H9 (cell line): Measurements from ENCODE around the gene TTC3. TPM values are rescaled to one million over a fixed set of nuclear protein-coding genes. Genes with fewer than 3 reads are reported as not detected.

Experiments used
- DNase-seq: peaks from one replicate; pipeline ENCODE4 v3.0.0-alpha.2; 2017
- H2AFZ ChIP-seq: one replicate; pipeline ENCODE4 v1.6.1; 2013; ENCODE audit warnings: mild to moderate bottlenecking, low read length, control low read depth, moderate library complexity
- H2AK5ac ChIP-seq: 2 replicates; pipeline ENCODE4 v1.6.1; 2013; ENCODE audit warnings: low read length, control low read depth, mixed read lengths; ENCODE audit not compliant: insufficient read length
- H2BK120ac ChIP-seq: one replicate; pipeline ENCODE4 v1.6.1; 2013; ENCODE audit warnings: low read depth, mild to moderate bottlenecking, low read length, control low read depth, inconsistent platforms; ENCODE audit not compliant: poor library complexity, severe bottlenecking
- H2BK12ac ChIP-seq: 2 replicates; pipeline ENCODE4 v1.6.1; 2013; ENCODE audit warnings: low read length, control low read depth, mixed read lengths, low read depth; ENCODE audit not compliant: insufficient read length
- H2BK15ac ChIP-seq: 2 replicates; pipeline ENCODE4 v1.6.1; 2013; ENCODE audit warnings: low read depth, low read length, control low read depth
- H2BK20ac ChIP-seq: one replicate; pipeline ENCODE4 v1.6.1; 2013; ENCODE audit warnings: low read depth, mild to moderate bottlenecking, low read length, control low read depth, inconsistent platforms; ENCODE audit not compliant: poor library complexity, severe bottlenecking
- H2BK5ac ChIP-seq: 2 replicates; pipeline ENCODE4 v1.6.1; 2013; ENCODE audit warnings: low read length, control low read depth, mixed read lengths; ENCODE audit not compliant: insufficient read length
- H3K14ac ChIP-seq: 2 replicates; pipeline ENCODE4 v1.6.1; 2013; ENCODE audit warnings: low read length, control low read depth; ENCODE audit not compliant: insufficient read depth
- H3K18ac ChIP-seq: 2 replicates; pipeline ENCODE4 v1.6.1; 2013; ENCODE audit warnings: low read depth, mild to moderate bottlenecking, mixed read lengths, low read length, control low read depth; ENCODE audit not compliant: insufficient read length
- H3K23ac ChIP-seq: 2 replicates; pipeline ENCODE4 v1.6.1; 2013; ENCODE audit warnings: low read length, control low read depth, mixed read lengths, low read depth; ENCODE audit not compliant: insufficient read length
- H3K23me2 ChIP-seq: 2 replicates; pipeline ENCODE4 v1.6.1; 2013; ENCODE audit warnings: low read depth, mild to moderate bottlenecking, mixed read lengths, low read length, control low read depth; ENCODE audit not compliant: insufficient read length, poor library complexity, severe bottlenecking
- H3K27ac ChIP-seq: 2 replicates; pipeline ENCODE4 v1.5.1; 2013; ENCODE audit warnings: low read length, control low read depth, mixed read lengths, low read depth; ENCODE audit not compliant: insufficient read length
- H3K27me3 ChIP-seq: 2 replicates; pipeline ENCODE4 v1.6.1; 2013; ENCODE audit warnings: low read length, control low read depth, inconsistent platforms; ENCODE audit not compliant: insufficient read depth
- H3K4ac ChIP-seq: 2 replicates; pipeline ENCODE4 v1.6.1; 2013; ENCODE audit warnings: low read depth, mild to moderate bottlenecking, control low read depth, inconsistent platforms, low read length, moderate library complexity
- H3K4me1 ChIP-seq: 2 replicates; pipeline ENCODE4 v1.6.1; 2013; ENCODE audit warnings: low read length, control low read depth, inconsistent platforms; ENCODE audit not compliant: insufficient read depth
- H3K4me2 ChIP-seq: 2 replicates; pipeline ENCODE4 v1.6.1; 2013; ENCODE audit warnings: low read length, control low read depth, mixed read lengths; ENCODE audit not compliant: insufficient read length, insufficient read depth
- H3K56ac ChIP-seq: 2 replicates; pipeline ENCODE4 v1.6.1; 2013; ENCODE audit warnings: low read depth, mild to moderate bottlenecking, mixed read lengths, low read length, control low read depth; ENCODE audit not compliant: insufficient read length
- H3K79me1 ChIP-seq: 2 replicates; pipeline ENCODE4 v1.6.1; 2013; ENCODE audit warnings: low read depth, mild to moderate bottlenecking, moderate library complexity, low read length, control low read depth, inconsistent platforms; ENCODE audit not compliant: insufficient read depth, poor library complexity, severe bottlenecking
- H3K79me2 ChIP-seq: 2 replicates; pipeline ENCODE4 v1.6.1; 2013; ENCODE audit warnings: low read length, control low read depth, inconsistent platforms; ENCODE audit not compliant: insufficient read depth
- H3K9ac ChIP-seq: 2 replicates; pipeline ENCODE4 v1.6.1; 2013; ENCODE audit warnings: low read length, control low read depth, mixed read lengths; ENCODE audit not compliant: insufficient read length; ENCODE audit errors: extremely low read depth
- H3K9me3 ChIP-seq: one replicate; pipeline ENCODE4 v1.6.1; 2013; ENCODE audit warnings: low read depth, low read length, inconsistent platforms; ENCODE audit not compliant: control insufficient read depth
- H3T11ph ChIP-seq: one replicate; pipeline ENCODE4 v1.6.1; 2013; ENCODE audit warnings: mild to moderate bottlenecking, low read length, control low read depth, inconsistent platforms
- H4K20me1 ChIP-seq: one replicate; pipeline ENCODE4 v1.6.1; 2013; ENCODE audit not compliant: control insufficient read depth, insufficient read length, insufficient read depth
- H4K5ac ChIP-seq: 2 replicates; pipeline ENCODE4 v1.6.1; 2013; ENCODE audit warnings: low read depth, mild to moderate bottlenecking, mixed read lengths, low read length, control low read depth; ENCODE audit not compliant: insufficient read length
- H4K8ac ChIP-seq: replicated peaks from 2 replicates; pipeline ENCODE4 v1.6.1; 2013; ENCODE audit warnings: low read length, control low read depth, mixed read lengths, low read depth; ENCODE audit not compliant: insufficient read length
- H4K91ac ChIP-seq: 2 replicates; pipeline ENCODE4 v1.6.1; 2013; ENCODE audit warnings: low read depth, mild to moderate bottlenecking, moderate library complexity, mixed read lengths, low read length, control low read depth; ENCODE audit not compliant: insufficient read length
- H3K27ac Mint-ChIP-seq, 3 experiments: 2 replicates in 2 of 3; 3 replicates in 1 of 3; pipeline ENCODE4 v1.8.0; 2020 to 2021; ENCODE audit warnings: mixed read lengths in 3 of 3, mild to moderate bottlenecking in 1 of 3, moderate library complexity in 1 of 3
- H3K27me3 Mint-ChIP-seq: 2 replicates; pipeline ENCODE4 v1.8.0; 2021; ENCODE audit warnings: low read depth, mild to moderate bottlenecking, moderate library complexity, mixed read lengths
- H3K36me3 Mint-ChIP-seq, 3 experiments: 2 replicates in 2 of 3; 3 replicates in 1 of 3; pipeline ENCODE4 v1.8.0; 2020 to 2021; ENCODE audit warnings: low read depth in 3 of 3, mixed read lengths in 3 of 3; ENCODE audit not compliant: insufficient read depth in 1 of 3
- H3K4me1 Mint-ChIP-seq, 2 experiments: 2 replicates each; pipeline ENCODE4 v1.8.0; 2020; ENCODE audit warnings: mixed read lengths in 2 of 2
- H3K4me3 Mint-ChIP-seq, 2 experiments: 2 replicates in 1 of 2; 3 replicates in 1 of 2; pipeline ENCODE4 v1.8.0; 2020 to 2021; ENCODE audit warnings: mild to moderate bottlenecking in 2 of 2, mixed read lengths in 2 of 2, moderate library complexity in 1 of 2
- H3K9me3 Mint-ChIP-seq, 2 experiments: 2 replicates in 1 of 2; 3 replicates in 1 of 2; pipeline ENCODE4 v1.8.0; 2020; ENCODE audit warnings: mild to moderate bottlenecking in 2 of 2, mixed read lengths in 2 of 2, moderate library complexity in 1 of 2
- CTCF ChIP-seq: fragments of 200-600 bp; sonication (generic); conservative IDR thresholded peaks from 3 replicates; pipeline ENCODE4 v1.8.0; 2021; ENCODE audit warnings: antibody characterized with exemption, mild to moderate bottlenecking
- WGBS: extraction: QIAGEN DNeasy Blood & Tissue Kit; methylation state at CpG from one replicate; pipeline ENCODE4 v1.1.7; 2013; ENCODE audit warnings: missing lambda C conversion rate, low lambda C conversion rate, mixed read lengths; ENCODE audit not compliant: insufficient read length; ENCODE audit errors: extremely low coverage; 5-methylcytosine and 5-hydroxymethylcytosine counted together
- total RNA-seq: library from RNA; stranded (reverse); gene quantifications from 2 replicates; pipeline ENCODE4 v1.2.1, GENCODE V29; 2021

Gene TTC3
- total RNA-seq, 1 experiment from 2014 or later, result 46.5 TPM

- no peak overlapping the region for H3K18ac ChIP-seq
- no peak overlapping the region for H2AK5ac ChIP-seq
- H4K8ac ChIP-seq, result no peak overlapping the region
- no peak overlapping the region for H2BK5ac ChIP-seq
- no peak overlapping the region for H2BK15ac ChIP-seq
- H3K23ac ChIP-seq, result no peak overlapping the region
- H3K9me3 ChIP-seq, result no peaks in the 10 kb centered on the region
- no peak overlapping the region for H2AFZ ChIP-seq
- no peak overlapping the region for H4K91ac ChIP-seq
- H3K4me2 ChIP-seq, result no peak overlapping the region
- no peak for TF ChIP-seq CTCF
- no peak overlapping the region for H2BK12ac ChIP-seq
- H3K56ac ChIP-seq, result no peak overlapping the region
- Mint-ChIP-seq H3K27me3 (no peaks in the 10 kb centered on the region), H3K9me3 (peaks cover 0 to 3% of the 10 kb centered on the region in 2 experiments; a peak in 2 of 5 replicates), H3K4me3 (no peak overlapping the region), H3K27ac (peak overlapping the region; percentile 54 to 95 (median 81); a peak in 6 of 7 replicates), H3K4me1 (peaks cover 36 to 44% of the 10 kb centered on the region in 2 experiments), H3K36me3 (peaks cover 0 to 17% (median 14%) of the 10 kb centered on the region in 3 experiments; a peak in 6 of 7 replicates)
- H3K4ac ChIP-seq, result no peak overlapping the region
- H3K9ac ChIP-seq, result no peak overlapping the region
- H3K23me2 ChIP-seq, result no peaks in the 10 kb centered on the region
- H3T11ph ChIP-seq, result no peak overlapping the region
- no peak for DNase-seq
- no peak overlapping the region for H2BK20ac ChIP-seq
- H3K14ac ChIP-seq, result no peak overlapping the region
- peaks cover 6% of the 10 kb centered on the region; the same call in 1 of the 2 replicates for H3K79me2 ChIP-seq
- H4K20me1 ChIP-seq, result no peaks in the 10 kb centered on the region
- no peak overlapping the region for H4K5ac ChIP-seq
- peaks cover 9% of the 10 kb centered on the region for H3K79me1 ChIP-seq
- no peaks in the 10 kb centered on the region; the same call in 1 of the 2 replicates for H3K4me1 ChIP-seq
- no peak overlapping the region for H2BK120ac ChIP-seq
- WGBS, result no CpG with 5 or more reads among the region's 8 CpGs
- H3K27me3 ChIP-seq, result no peaks in the 10 kb centered on the region
- H3K27ac ChIP-seq, result no peak overlapping the region
Observed at GRCh38 chr21:37245151-37245550, 172.1 kb downstream of the TTC3 start.
